HG03045 (cell line): ENCODE data around the gene NR3C2.
"Not testable (repeated sequence)": the region's sequence is repeated elsewhere in the genome, so short reads cannot be mapped to it uniquely, and the experiment has no call there.

ENCODE experiments used
- ATAC-seq: cut with Tn5 transposase; IDR thresholded peaks from one replicate; pipeline ENCODE4 v1.9.1; 2021; ENCODE audit warnings: mild to moderate bottlenecking, moderate library complexity; ENCODE audit not compliant: unreplicated experiment

Gene NR3C2

DNA sequence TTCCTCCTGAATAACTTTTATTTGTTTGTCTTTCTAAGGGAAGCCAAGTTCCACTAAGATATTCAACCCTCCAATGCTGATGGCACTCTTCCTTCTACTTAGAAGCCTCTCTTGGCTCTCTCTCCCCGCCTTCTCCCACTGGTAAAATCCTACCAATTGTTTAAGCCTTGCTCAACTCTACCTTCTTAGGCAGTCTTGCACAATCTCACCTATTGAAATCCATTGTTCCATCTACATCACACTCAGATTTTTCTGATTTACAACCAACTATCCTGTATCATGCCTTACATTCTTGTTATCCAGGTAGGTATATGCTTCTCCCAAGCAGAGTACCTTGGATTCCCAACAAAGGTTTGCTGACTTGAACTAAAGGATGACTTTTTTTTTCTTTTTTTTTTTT is 69.1 kb downstream of the NR3C2 start:
- ATAC-seq, result no peak

DNA sequence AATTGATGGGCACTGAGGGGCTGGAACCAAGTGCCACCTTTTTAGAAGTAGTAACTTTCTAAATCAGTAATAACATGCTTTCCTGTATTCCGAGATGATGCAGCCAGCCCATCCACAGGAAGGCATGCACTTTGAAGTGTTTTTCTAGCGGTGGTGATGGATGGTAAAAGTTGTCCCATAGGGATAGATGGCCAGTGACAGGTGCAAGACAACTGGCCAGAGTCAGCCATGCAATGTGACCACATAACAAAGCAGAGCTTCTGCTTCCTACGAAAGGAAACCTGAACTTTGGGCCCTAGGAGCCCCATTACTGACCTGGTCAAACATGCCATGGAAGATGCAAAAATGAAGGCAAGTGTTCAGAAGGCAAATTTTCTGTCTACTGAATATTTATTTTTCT is 72.3 kb downstream of the NR3C2 start:
- ATAC-seq, result no peak

DNA sequence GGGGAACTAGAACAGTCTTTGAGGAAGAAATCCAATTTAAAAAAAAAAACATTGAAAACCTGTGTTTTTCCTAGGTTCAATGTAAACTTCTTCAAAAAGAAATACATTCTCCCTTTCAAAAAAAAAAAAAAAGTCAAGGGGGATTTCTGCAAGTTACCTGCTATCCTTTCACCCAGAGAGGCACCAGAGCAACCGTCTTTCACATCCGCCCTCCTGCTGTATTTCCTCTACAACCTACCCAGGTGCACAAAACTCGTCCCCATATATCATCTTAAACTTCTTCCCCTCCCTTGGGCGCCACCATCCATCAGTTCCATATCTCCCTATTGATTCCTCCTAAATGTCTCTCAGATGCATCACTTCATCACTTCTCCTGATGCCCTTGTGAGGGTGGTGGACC is 74.5 kb downstream of the NR3C2 start:
- ATAC-seq, result no peak

DNA sequence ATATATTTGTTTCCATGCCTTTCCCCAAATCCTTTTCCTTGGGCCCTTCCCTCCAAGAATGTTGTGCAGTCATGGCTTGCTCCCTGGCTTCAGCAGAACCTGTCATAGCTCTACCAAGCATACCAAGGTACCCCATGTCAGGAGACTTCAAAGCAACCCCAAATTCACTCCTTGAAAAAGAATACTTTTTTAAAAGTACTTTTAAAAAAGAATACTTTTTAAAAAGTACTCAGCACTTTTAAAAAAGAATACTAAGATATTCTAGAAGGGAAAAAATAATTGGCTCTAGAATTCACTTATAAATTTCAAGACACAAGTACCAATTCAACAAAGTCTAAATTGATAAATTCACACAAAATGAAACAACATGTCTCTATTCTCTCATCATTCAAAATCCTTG is 76.0 kb downstream of the NR3C2 start:
- no peak for ATAC-seq

DNA sequence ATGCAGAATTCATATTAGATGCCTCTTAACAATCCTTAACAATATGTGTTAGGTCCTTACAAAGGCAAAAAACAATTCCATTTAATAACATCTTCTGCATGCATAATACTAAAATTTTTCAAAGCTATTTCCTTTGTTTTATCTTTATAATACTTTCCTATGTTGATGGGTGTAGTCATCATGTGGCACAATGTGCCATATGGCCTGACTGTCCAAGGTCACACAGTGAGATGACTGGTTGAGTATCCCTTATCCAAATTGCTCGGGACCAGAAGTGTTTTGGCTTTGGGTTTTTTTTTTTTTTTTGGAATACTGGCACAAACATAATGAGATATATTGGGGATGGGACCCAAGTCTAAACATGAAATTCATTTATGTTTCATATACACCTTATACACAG is 77.7 kb downstream of the NR3C2 start:
- ATAC-seq, result no peak

DNA sequence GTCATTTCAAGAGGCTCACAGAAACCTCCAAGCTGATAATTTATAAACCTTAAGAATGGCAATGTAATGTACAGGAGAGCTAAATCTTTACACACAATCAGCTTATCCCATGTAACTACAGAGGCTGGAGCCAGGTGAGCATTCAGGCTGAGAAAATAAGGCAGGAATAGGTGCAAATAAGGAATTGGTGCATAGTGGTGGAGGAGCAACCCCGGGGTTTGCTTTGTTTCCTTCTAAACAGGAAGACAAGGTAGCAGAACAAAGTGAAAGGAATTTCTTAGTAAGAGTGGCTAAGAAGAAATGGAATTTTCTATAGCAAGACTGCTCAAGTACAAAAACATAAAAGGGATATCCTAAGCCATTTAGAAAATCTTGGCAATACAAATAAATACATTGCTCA is 82.4 kb downstream of the NR3C2 start:
- ATAC-seq, result no peak

DNA sequence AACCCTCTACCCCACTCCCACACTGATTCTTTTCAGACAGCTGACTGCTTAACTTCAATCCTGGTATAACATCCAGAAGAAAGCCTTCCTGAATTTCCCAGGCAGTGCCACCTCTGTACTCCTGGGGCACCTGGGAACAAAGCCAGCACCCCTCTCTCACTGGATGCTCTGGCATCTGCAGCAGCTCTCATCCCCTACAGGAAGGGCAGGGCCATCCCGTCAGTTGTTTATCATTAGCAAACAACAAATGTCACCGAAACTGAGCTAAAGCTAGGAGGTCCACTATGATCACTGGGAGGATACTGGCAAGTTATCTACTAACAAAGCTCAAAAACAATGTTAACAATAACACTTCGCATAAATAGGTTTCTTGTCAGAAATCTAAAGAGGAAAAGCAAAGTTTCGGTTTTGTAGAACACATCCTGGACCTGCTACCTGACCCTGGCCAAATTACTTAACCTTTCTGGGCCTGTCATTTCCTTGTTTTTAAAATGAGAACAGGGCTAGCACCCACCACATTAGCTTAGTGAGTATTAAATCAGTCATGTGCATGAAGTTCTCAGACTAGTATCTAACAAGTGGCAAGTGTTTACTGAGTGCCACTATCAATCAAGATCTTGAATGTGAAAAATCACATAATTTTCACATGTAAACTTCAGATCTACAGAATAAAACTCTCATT is 86.6 kb downstream of the NR3C2 start:
- no peak for ATAC-seq

DNA sequence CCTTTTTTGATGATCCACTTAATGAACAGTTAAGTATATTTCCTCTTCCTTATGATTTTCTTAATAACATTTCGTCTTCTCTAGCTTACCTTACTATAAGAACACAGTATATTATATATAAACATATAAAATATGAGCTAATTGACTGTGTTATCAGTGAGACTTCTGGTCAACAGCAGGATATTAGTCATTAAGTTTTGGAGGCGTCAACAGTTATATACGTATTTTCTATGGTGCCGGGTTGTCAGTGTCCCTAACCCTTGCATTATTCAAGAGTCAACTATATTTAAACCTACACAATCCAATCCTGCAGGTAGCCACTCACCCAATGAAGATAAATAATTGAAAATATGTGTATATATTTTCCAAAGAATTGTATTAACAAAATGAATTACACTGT is 88.0 kb downstream of the NR3C2 start:
- ATAC-seq, result no peak

DNA sequence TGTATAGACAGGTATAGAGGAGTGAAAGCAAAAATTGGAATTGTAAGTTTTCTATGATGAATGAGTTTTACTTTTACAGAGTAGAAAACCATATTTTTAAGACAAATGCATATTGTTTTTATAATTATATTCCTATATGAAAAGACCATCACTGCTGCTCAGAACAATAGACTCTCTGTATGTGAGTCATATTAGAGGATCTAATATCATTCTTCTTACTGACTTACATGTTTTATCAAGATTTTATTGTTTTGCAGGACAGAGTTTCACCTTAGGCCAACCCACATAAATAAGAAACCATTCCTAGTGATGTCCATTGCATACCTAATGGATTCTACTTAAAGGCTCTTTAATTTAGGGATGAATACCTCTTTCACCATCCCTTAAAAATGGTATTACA is 88.6 kb downstream of the NR3C2 start:
- no peak for ATAC-seq

DNA sequence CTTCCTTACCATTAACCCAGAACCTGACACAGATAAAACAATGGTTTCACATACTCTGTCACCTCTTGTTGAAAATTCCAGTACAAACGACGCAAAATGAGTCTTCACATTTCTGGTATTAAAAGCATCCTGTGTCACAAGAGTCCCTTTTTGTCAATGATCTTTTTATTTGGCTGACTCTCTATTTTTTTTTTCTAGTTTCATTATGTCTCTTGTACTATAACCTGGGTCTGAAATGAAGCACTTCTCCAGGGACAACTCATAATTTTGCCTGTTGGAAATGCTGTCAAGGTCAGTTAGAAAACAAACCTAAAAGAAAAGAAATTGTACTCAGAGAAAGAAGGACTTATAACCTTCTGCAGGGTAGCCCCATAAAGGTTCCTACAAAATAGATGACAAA is 93.1 kb downstream of the NR3C2 start:
- no peak for ATAC-seq

DNA sequence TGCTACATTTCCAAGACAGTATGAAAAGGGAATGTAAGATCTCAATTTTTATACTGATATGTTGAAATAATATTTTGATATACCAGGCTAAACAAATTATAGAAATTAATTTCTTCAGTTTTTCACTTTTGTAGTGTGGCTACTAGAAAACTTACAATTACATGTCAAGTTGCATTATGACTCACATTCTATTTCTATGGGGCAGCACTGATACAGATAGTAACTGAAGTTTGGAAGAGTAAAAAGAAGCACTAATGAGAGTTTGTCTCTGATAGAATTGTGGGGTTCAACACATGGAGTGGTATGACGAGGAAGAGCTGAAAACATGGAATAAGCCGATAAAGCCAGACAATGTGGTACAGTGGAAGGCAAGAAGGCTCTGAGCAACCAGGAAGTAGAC is 95.6 kb downstream of the NR3C2 start:
- no peak for ATAC-seq

DNA sequence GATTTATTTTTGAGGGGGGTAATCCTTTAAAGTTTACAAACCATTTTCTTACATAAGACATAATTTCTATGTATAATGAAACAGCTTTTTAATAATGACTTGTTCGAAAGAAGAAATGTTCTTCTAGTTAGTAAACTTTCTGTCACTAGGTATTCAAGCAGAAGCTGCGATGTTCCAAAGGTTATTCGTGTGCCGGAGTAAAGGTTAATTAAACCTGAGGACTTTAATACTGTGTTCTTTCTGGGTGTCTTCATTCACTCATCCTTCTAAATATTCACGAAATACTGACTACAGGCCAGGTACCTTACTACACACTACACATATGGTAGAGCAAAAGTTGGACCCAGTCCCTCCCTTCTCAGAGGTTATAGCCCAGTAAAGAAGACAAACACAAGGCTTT is 96.7 kb downstream of the NR3C2 start:
- no peak for ATAC-seq

DNA sequence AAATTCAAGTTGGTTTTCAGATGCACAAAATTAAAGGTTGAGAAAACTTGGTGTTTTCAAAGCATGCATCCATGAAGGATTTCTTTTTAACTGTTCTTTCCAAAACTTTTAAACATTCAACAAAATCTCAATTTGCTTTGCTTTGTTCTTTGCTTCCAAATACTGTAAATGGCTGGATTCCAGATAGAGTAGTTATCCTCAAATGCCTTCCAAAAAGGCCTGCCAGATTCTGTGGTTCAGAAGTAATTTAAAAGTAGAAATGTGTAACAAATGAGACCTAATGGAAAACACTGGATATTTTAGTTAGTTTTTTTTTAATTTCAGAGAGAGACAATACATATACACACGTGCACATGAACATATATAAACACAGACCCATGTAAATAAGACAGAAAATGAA is 97.3 kb downstream of the NR3C2 start:
- no peak for ATAC-seq

DNA sequence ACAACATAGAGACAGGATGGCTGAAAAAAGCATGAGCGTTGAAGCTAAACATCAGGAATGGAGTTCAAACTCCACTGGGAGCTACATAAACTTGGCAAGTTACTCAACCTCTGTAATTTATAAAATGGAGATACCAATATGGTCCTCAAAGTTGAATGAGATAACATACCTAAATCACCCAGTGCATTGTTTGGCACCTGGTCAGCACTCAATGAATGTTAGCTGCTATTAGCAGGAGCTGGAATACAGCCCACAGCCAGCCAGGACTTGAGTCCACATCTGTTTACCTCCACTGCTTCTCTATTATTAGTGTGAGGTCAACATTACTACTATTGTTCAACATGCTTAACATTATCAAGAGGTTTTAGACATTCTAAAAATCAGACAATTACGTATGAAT is 97.9 kb downstream of the NR3C2 start:
- ATAC-seq, result no peak

DNA sequence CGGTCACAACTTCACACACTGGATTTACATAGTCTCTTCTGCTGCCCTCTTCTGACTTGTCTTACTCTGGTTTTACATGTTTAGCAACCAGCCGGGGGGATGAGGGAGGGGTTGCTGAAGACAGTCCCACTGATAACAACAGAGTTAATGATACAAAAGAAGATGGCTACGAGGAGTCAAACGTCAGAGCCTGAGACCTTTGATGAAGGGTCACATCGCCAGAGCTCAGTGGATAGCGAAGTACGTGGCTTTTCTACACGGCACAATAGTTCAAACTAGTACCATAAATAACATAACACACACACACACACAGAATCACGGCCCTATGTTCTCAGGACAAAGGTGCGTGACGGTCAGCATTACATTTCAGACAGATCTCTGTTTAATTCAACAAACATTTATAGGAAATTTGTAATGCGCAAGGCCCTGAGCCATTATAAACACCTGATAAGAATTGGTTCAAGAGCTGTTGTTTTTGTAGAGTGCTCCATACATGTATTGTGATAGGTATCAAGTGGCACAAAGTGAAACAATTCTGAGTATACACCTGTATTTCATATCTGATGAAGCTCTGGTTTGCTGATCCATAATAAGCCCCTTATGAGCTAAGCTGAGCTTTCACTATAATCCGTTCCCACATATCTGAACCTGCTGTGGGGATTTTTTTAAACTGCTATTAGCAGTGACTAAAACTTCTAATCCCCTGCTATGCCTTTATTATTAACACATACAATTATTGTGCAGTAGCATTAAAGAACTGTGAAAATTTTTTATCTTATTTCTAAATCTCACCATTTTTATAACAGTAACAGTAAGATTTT is 100.0 kb downstream of the NR3C2 start:
- ATAC-seq, result no peak

DNA sequence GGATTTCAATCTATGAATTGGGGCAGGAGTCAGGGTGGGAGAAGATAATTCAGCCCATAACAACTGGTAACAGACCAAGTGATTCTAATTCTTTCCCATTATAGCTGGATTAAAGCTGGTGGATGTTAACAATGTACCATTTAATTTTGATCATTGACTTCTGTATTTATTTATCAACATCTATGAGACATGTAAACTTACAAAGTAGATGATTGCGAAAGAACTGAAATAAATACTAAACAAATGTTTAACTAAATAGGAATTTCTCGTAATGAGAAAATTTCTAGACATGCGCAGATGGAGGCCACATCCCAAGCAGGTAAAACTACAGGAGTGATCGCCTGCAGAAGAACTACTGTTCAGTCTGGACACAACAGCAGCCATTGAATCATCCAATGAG is 107.1 kb downstream of the NR3C2 start:
- no peak for ATAC-seq

DNA sequence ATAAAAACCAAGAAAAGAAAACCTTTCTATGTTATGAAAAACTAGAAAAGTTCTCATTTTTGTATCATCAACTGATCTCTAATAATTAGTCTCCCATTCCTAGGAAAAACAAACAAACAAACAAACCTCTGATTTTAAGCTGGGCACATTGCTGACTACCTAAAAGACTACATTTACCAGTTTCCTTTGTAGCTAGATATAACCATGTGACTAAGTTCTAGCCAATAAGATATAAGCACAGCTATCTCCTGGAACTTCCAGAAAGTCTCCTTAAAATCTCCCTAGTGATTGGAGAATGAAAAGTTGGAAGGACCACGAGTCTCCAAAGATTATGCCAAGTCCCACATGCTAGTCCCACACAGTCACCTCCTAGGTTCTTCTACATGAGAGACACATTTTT is 108.9 kb downstream of the NR3C2 start:
- ATAC-seq, result no peak

DNA sequence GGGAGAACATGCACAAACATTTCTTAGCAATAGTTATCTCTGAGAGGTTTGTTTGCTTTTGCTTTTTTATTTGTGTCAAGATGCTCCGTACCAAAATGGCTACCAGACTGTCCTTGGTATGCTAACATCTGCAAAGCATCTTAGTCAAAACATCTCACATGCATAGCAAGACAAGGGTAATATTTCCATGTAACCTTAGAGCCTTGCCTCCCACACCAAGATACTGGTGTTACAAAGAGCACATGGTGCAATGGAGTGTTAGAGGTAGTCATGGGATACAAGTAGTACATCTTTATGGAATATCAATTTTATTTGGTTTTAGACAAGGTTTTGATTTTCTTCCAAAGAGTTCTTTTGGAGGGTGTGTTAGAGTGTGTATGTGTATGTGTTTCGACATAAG is 109.7 kb downstream of the NR3C2 start:
- ATAC-seq, result no peak

DNA sequence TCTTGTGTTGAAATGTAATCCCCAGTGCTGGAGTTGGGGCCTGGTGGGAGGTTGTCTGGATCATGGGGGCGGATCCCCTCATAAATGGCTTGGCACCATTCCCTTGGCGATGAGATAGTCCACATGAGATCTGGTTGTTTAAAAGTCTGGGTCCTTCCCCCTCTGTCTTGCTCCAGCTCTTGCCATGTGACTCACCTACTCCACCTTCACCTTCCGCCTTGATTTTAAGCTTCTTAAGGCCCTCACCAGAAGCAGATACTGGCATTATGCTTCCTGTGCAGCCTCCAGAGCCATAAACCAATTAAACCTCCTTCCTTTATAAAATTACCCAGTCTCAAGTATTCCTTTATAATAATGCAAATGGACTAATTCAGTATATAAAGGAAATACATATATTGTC is 111.5 kb downstream of the NR3C2 start:
- no peak for ATAC-seq

DNA sequence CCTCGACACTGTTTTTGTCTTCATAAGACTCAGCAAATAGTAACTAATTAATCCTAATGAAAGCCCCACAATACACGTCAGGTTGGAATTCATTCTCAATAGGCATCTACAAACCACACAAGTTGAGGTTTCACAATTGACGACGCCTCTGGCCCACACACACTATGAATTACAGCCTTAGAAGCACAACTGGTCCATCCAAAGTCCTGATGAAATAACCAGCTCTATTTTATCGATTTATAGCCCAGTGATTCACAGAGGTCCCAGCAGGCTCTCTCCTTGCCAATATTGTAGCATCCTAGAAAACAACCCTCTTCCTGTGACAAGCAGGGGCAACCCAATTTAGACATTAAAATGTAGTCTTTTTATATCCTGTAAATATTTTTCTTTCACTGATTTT is 112.1 kb downstream of the NR3C2 start:
- ATAC-seq, result no peak

DNA sequence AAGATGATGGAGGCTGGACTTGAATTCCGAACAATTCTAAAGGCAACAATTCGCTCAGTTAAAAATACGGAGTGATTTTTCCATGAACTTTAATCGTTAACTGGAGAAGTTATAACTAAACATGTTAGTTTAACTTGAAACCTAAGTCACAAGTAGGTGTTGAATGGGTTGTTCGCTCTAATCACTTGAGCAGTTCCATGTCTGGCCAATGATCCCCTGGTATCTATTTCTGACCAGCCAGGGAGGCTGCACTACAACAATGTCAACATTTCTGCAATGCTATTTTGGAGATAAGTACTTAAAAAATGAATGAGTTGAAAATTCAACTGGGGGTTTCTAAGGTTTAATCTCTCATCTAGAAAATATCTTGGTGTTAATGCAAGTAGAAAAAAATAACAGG is 112.5 kb downstream of the NR3C2 start:
- no peak for ATAC-seq

DNA sequence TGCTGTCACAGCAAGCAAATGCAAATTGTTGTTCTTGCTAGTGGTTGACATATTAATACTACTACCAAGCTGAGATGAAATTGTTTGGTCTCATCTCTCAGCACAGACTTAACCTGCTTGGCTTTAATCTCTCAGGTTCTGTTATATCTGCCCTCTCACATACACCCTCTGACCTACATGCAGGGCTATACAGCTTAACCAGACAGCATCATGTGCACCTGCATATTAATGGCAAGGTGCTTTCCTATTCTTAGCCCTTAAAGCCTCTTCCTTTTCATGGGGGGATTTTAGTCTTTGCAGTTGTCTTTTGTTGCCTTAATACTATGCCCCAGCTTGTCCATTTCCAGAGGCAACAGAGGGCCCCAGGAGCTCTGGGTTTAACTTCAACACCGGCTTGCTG is 114.5 kb downstream of the NR3C2 start:
- no peak for ATAC-seq

DNA sequence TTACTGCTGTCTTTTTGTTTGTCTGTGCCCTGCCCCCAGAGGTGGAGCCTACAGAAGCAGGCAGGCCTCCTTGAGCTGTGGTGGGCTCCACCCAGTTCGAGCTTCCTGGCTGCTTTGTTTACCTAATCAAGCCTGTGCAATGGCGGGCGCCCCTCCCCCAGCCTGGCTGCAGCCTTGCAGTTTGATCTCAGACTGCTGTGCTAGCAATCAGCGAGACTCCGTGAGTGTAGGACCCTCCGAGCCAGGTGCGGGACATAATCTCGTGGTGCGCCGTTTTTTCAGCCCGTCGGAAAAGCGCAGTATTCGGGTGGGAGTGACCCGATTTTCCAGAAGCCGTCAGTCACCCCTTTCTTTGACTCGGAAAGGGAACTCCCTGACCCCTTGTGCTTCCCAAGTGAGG is 118.9 kb downstream of the NR3C2 start:
- ATAC-seq, result not testable (repeated sequence)
